Karpas-422 (cell line): Measurements from ENCODE around the gene ZBTB11. TPM values are rescaled to one million over a fixed set of nuclear protein-coding genes. Genes with fewer than 3 reads are reported as not detected.
"Not testable (repeated sequence)": the region's sequence is repeated elsewhere in the genome, so short reads cannot be mapped to it uniquely, and the experiment has no call there.

Experiments
- DNase-seq: peaks from one replicate; pipeline ENCODE4 v3.0.0-alpha.2; 2015
- H2AFZ ChIP-seq: fragments of 200-600 bp; sonication (generic); 2 replicates; pipeline ENCODE4 v1.6.1; 2014; ENCODE audit warnings: antibody characterized with exemption, low read length, mixed read lengths
- H3K27ac ChIP-seq: fragments of 200-600 bp; sonication (generic); 2 replicates; pipeline ENCODE4 v1.5.1; 2014; ENCODE audit warnings: mild to moderate bottlenecking, low read length, moderate library complexity
- H3K27me3 ChIP-seq: fragments of 200-600 bp; sonication (generic); 2 replicates; pipeline ENCODE4 v1.6.1; 2014; ENCODE audit warnings: low read length, mixed read lengths
- H3K36me3 ChIP-seq: fragments of 200-600 bp; sonication (generic); 2 replicates; pipeline ENCODE4 v1.6.1; 2014; ENCODE audit warnings: low read length, mixed read lengths; ENCODE audit not compliant: insufficient read depth
- H3K4me1 ChIP-seq: fragments of 200-600 bp; sonication (generic); 2 replicates; pipeline ENCODE4 v1.6.1; 2014; ENCODE audit warnings: mild to moderate bottlenecking, low read length, mixed read lengths
- H3K4me2 ChIP-seq: fragments of 200-600 bp; sonication (generic); 2 replicates; pipeline ENCODE4 v1.6.1; 2014; ENCODE audit warnings: low read length, low read depth, mild to moderate bottlenecking; ENCODE audit not compliant: poor library complexity, severe bottlenecking
- H3K4me3 ChIP-seq: fragments of 200-600 bp; sonication (generic); 2 replicates; pipeline ENCODE4 v1.5.1; 2014; ENCODE audit warnings: mild to moderate bottlenecking, antibody characterized with exemption, low read length, mixed read lengths
- H3K79me2 ChIP-seq: fragments of 200-600 bp; sonication (generic); 2 replicates; pipeline ENCODE4 v1.6.1; 2014; ENCODE audit warnings: mild to moderate bottlenecking, low read length, mixed read lengths
- H3K9ac ChIP-seq: fragments of 200-600 bp; sonication (generic); 2 replicates; pipeline ENCODE4 v1.6.0; 2014; ENCODE audit warnings: low read length
- H3K9me2 ChIP-seq: fragments of 200-600 bp; sonication (generic), shearing (Covaris generic); replicated peaks from 2 replicates; pipeline ENCODE4 v1.6.0; 2014; ENCODE audit warnings: mild to moderate bottlenecking, low read length, moderate library complexity; ENCODE audit not compliant: insufficient read depth
- H3K9me3 ChIP-seq: fragments of 300-700, 200-600 bp; sonication (generic); 2 replicates; pipeline ENCODE4 v1.6.1; 2014; ENCODE audit warnings: low read length, mixed read lengths
- H4K20me1 ChIP-seq: fragments of 200-600 bp; sonication (generic); 2 replicates; pipeline ENCODE4 v1.6.1; 2014; ENCODE audit warnings: mild to moderate bottlenecking, antibody characterized with exemption, low read length, low read depth; ENCODE audit not compliant: insufficient read depth
- small RNA-seq: library from RNA; depleted of rRNA; stranded (forward); fragments of <200 nt; gene quantifications from one replicate; pipeline ENCODE3, GENCODE V24; 2014
- total RNA-seq: library from RNA; depleted of rRNA; stranded (reverse); fragments of >200 nt; shearing (Covaris generic); gene quantifications from 2 replicates; pipeline ENCODE4 v1.2.3, GENCODE V29; 2014; ENCODE audit warnings: low replicate concordance; rRNA removed

ZBTB11 gene
- total RNA-seq, 1 experiment from 2014 or later: 28.9 TPM

DNA sequence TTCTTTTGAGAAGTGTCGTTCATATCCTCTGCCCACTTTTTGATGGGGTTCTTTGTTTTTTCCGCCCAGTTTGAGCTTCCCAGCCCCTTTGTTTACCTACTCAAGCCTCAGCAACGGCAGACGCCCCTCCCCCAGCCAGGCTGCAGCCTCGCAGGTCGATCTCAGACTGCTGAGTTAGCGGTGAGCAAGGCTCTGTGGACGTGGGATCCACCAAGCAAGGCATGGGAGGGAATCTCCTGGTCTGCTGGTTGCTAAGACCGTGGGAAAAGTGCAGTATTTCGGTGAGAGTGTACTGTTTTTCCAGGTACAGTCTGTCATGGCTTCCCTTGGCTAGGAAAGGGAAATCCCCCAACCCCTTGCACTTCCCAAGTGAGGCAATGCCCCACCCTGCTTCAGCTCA is 71.5 kb downstream of the ZBTB11 start:
- H3K27ac ChIP-seq, H3K9ac ChIP-seq, H3K36me3 ChIP-seq, H3K9me3 ChIP-seq, DNase-seq, H3K27me3 ChIP-seq, H2AFZ ChIP-seq, H3K4me3 ChIP-seq, H4K20me1 ChIP-seq, H3K4me1 ChIP-seq, H3K9me2 ChIP-seq, H3K4me2 ChIP-seq, H3K79me2 ChIP-seq: not testable (repeated sequence)

DNA sequence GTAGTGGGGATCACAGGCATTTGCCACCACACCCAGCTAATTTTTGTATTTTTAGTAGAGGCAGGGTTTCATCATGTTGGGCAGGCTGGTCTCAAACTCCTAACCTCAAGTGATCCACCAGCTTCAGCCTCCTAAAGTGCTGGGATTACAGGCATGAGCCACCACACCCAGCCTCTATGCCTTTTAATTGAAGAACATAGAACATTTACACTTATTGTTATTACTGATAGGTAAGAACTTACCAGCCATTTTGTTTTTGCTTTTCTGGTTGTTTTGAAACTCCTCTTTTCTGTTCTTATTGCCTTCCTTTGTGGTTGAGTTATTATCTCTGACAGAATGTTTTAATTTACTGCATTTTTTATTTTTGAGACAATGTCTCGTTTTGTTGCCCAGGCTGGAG is 73.7 kb downstream of the ZBTB11 start:
- H3K9me3 ChIP-seq: no peaks in the 10 kb centered on the region
- H4K20me1 ChIP-seq: no peaks in the 10 kb centered on the region
- no peak overlapping the region for H3K4me3 ChIP-seq
- no peak for DNase-seq
- H2AFZ ChIP-seq: no peak overlapping the region
- no peaks in the 10 kb centered on the region for H3K79me2 ChIP-seq
- H3K9me2 ChIP-seq: no peaks in the 10 kb centered on the region
- H3K27me3 ChIP-seq: no peaks in the 10 kb centered on the region
- peaks cover 6% of the 10 kb centered on the region; the same call in 1 of the 2 replicates for H3K36me3 ChIP-seq
- H3K4me1 ChIP-seq: no peaks in the 10 kb centered on the region
- H3K27ac ChIP-seq: no peak overlapping the region
- H3K9ac ChIP-seq: no peak overlapping the region
- H3K4me2 ChIP-seq: no peak overlapping the region

DNA sequence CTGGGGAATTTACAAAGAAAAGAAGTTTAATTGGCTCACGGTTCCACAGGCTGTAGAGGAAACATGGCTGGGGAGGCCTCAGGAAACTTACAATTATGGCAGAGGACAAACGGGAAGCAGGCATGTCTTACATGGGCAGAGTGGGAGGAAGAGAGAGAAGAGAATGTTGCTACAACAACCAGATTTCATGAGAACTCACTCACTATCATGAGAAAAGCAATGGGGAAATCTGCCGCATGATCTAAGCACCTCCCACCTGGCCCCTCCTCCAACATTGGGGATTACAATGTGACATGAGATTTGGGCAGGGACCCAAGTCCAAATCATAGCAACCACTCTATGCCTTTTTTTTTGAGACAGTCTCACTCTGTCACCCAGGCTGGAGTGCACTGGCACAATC is 74.2 kb downstream of the ZBTB11 start:
- Histone ChIP-seq H2AFZ (no peak overlapping the region), H3K4me1 (no peaks in the 10 kb centered on the region), H3K27ac (no peak overlapping the region), H4K20me1 (no peaks in the 10 kb centered on the region), H3K9me3 (no peaks in the 10 kb centered on the region), H3K4me3 (no peak overlapping the region), H3K79me2 (no peaks in the 10 kb centered on the region), H3K4me2 (no peak overlapping the region), H3K36me3 (peaks cover 6% of the 10 kb centered on the region; the same call in 1 of the 2 replicates), H3K9ac (no peak overlapping the region), H3K9me2 (no peaks in the 10 kb centered on the region), H3K27me3 (no peaks in the 10 kb centered on the region)
- no peak for DNase-seq

Small RNAs within 50 kb of the gene (small RNA-seq; reads per million reads assigned to genes)
- gene RF00019 (not detected), gene RNU6-1256P (not detected), gene RNY1P12 (11.7 reads per million, percentile 93 among the genes with 10 or more reads in this experiment)

Other genes with a start within 250 kb of the ZBTB11 start
- 15.3 and 31.6 TPM in 2 replicates for gene SENP7, start 163.9 kb downstream of the ZBTB11 start, total RNA-seq
- gene TRMT10C, start 115.3 kb downstream of the ZBTB11 start, total RNA-seq: 24.9 and 47.9 TPM in 2 replicates
- 37.9 and 90.3 TPM in 2 replicates for gene PCNP, start 103.0 kb downstream of the ZBTB11 start, total RNA-seq
- gene RPL24, start 9.6 kb upstream of the ZBTB11 start, total RNA-seq: 3,600 and 7,010 TPM in 2 replicates
- 15.0 and 21.7 TPM in 2 replicates for gene CEP97, start 47.5 kb upstream of the ZBTB11 start, total RNA-seq
- gene NXPE3, start 102.1 kb upstream of the ZBTB11 start, total RNA-seq: 18.6 and 20.2 TPM in 2 replicates
- 0.76 and 6.3 TPM in 2 replicates for gene NFKBIZ, start 172.4 kb upstream of the ZBTB11 start, total RNA-seq